HG03457 (cell line): ENCODE data around the gene NAPB.

Experiments
- ATAC-seq: cut with Tn5 transposase; IDR thresholded peaks from one replicate; pipeline ENCODE4 v1.9.1; 2021; ENCODE audit warnings: moderate number of reproducible peaks; ENCODE audit not compliant: unreplicated experiment

NAPB gene

GRCh38 chr20:23407781-23408464 lies 13.4 kb downstream of the NAPB start:
- peak; percentile 95 for ATAC-seq

DNA sequence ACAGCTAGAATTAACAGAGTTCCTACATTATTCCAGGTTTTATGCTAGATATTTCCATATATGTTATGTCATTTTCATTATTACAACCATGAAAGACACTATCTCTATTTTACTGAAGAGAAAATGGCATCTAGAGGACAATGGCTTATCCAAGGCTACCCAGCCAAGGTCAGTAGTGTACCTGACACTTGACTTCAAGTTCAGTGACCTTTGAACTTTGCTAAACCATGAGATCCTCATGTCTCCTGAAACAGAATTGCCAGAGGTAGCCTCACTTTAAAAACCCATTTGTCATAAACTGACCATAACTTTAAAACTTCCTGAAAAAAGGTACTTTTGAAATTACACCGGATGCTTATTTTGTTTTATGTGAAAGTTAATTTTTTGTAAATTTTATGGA lies 14.4 kb downstream of the NAPB start:
- ATAC-seq, result no peak

- ATAC-seq, result no peak
Observed at GRCh38 chr20:23404196-23404595, 17.1 kb downstream of the NAPB start.

DNA sequence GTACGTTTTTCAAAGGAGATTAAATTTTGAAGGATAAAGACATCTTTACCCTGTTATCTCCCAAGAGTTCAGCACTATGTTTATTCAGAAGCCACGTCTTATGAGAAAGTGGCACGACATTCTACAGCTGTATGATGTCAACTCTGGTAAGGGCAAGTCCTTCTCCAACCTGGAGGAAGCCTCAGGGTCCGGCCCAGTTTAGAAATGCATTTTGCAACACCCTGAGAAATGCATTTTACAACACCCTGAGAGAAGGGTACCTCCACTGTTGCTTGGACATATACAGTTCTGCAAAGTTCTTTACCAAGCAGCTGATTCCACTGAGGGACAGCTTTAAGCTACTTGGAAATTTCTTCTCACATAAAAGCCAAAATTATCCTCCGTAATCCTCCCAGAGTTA lies 17.5 kb downstream of the NAPB start:
- no peak for ATAC-seq

DNA sequence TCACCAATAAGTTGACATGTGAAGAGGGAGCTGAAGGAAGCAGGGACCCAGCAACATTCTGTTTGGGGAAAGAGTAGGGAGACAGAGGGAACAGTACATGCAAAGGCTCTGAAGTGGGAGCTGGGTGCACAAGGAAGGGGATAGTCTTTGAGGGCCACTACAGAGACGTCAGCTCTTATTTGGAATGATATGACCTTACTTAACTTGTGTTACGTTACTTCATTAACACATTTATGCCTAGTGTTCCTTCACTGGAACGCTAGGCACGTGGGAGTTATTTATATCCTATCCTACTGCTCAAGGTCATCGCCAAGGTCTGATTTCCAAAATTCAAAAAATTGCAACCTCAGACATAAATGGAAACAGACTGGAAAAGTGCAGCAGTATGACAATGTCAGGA lies 20.2 kb downstream of the NAPB start:
- no peak for ATAC-seq

DNA sequence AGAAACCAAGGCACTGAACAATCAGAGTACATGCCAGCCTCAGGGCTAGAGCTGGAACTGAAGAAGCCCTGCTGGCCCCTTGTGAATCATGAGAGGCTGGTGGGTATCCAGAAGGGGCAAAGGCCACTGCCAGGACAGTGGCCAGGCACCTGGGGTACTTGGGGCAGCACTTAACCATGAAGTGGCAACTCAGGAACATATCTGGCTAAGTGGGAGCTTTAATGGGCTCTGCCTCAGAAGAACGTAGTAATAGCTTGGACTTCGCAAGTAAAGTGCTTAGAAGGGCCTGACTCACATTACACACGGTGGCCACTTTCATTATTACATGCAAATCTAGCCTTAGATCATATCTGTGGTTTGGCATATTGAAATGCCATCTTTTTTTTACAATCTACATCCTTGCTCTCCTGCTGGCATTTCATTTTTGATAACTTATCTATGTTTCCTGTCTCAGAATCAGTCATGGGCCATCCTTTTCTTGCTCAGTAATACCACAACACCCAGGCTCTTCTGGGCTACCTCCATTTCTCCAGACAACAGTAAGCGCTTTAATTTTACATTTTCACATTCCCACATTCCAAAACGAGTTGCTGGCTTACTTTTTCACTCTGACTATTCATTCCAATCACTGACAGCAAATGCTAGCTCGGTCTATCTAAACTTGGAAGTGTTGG lies 21.6 kb downstream of the NAPB start:
- ATAC-seq, result no peak

GRCh38 chr20:23397961-23398360 lies 23.3 kb downstream of the NAPB start:
- no peak for ATAC-seq

DNA sequence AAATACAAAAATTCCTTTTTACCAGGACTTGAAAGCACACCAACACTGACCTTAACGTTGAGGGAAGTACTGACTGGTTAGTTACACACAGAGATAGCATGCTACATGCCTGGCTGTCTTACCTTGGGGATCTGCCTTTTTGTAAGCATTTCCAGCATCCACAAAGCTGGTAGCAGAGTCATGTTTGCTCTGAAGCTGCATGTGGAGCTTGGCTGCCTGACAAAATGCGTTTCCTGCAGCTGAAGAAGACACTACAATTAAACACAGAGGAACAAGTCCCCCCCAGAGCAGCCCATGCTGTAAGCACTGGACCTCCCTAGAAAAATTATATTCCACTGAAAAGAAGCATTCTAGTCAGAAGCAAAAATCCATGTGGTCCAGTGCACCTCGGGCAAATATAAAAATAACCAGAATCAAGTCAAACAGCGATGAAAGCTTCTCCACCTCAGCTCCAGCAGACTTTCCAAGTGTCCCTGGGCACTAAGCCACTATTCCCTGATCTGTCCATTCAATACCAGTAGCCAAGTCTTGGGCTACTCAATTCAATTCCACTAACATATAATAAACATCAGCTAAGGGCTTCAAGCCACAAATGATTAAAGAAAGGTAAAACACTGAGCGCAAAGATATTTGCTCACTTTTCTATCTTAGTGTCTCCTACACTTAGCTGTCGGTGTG lies 24.2 kb downstream of the NAPB start:
- no peak for ATAC-seq

GRCh38 chr20:23393996-23394775 lies 27.1 kb downstream of the NAPB start:
- no peak for ATAC-seq

GRCh38 chr20:23391707-23392310 lies 29.5 kb downstream of the NAPB start:
- no peak for ATAC-seq

- no peak for ATAC-seq
Observed at GRCh38 chr20:23390091-23390774, 31.1 kb downstream of the NAPB start.

DNA sequence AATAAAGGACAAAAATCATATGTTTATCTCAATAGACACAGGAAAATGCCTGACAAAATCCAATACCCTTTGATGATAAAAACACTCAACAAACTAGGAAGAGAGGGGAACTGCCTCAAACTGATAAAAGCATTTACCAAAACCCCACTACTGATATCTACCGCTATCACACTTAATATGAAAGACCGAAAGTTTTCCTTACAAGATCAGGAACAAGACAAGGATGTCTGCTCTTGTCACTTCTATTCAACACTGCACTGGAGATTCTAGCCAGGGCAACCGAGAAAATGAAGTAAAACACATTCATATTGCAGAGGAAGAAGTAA lies 34.2 kb downstream of the NAPB start:
- no peak for ATAC-seq

GRCh38 chr20:23386304-23387117 lies 34.8 kb downstream of the NAPB start:
- ATAC-seq, result no peak

DNA sequence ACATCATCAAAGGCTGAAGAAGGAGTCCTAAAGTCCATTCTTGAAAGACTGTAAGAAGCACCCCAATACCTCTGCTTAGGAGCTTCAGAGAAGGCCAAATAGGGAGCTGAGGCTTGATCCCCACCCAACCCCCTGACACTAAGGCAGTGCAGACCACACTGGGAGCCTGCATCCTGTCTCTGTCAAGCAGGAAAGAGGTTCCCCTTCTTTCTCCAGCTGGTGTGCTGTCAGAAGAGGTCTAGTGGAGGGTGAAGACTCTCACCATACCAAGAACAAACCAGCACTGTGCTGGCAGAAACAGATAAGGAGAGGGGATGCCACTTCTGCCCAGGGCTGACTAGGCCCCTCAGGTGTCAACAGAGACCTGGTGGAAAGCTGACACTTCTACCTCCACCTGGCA lies 39.4 kb downstream of the NAPB start:
- ATAC-seq, result no peak

DNA sequence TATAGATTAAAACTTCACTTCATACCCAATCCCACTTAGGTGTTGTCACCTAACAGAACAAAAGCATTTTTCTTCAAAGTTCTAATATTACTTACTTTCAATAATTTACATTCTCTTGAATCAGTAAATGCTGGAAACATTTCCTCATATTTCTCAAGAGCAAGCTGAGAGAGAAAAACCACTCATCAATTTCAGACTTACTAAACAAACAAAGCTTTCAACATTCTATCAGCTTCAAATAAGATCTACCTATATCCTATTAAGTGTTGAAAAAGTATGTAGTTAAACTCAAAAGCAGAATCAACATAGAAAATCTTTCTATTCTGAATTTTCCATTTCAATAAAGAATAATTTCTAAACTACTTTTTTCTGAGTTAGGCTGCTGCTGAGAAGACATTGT lies 41.5 kb downstream of the NAPB start:
- ATAC-seq, result no peak

- no peak for ATAC-seq
Observed at GRCh38 chr20:23375827-23376226, 45.5 kb downstream of the NAPB start.

GRCh38 chr20:23374441-23374840 lies 46.8 kb downstream of the NAPB start:
- ATAC-seq, result no peak

GRCh38 chr20:23371496-23371895 lies 49.8 kb downstream of the NAPB start:
- ATAC-seq, result no peak

- no peak for ATAC-seq
Observed at GRCh38 chr20:23370873-23371272, 50.4 kb downstream of the NAPB start.

DNA sequence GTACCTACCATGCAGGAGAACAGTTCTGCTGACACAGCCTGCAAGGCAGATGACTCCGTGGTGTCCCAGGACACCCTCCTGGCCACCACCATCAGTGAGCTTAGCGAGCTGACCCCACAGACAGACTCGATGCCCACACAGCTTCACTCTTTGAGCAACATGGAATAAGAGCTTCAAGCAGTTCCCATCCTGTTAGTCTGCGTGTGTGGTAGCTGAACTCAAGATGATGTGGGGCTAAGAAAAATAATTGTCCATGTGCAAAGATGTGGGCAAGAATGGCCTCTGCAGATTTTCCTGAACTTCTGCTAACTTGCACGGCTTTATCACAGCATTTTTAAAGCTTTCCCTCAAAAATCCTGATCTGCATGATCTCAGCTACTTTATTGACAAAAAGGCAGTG lies 51.0 kb downstream of the NAPB start:
- ATAC-seq, result no peak
